Endothelial cell of umbilical vein (primary cell): ENCODE data around the gene THSD1. TPM values are rescaled to one million over a fixed set of nuclear protein-coding genes. Genes with fewer than 3 reads are reported as not detected.

ENCODE experiments used
- BruUV-seq: library from RNA; stranded (reverse); fragments of 400-500 nt; replicated peaks from 2 replicates; lab custom pipeline; 2021; lab: Mats Ljungman, UMichigan
- CTCF ChIA-PET: fragments of 300-600, 350-600 bp; sonication (Branson Sonifier 250); formaldehyde crosslinking; loops from one replicate; lab custom pipeline; 2021; ENCODE audit warnings: antibody characterized with exemption, inconsistent platforms; lab: Charles Lee
- POLR2A ChIA-PET: fragments of 300-600, 350-600 bp; sonication (Branson Sonifier 250); formaldehyde crosslinking; loops from one replicate; lab custom pipeline; 2021; ENCODE audit warnings: antibody characterized with exemption, inconsistent platforms; lab: Charles Lee
- DNase-seq: peaks from one replicate; pipeline ENCODE4 v3.0.0-alpha.2; 2011; ENCODE audit warnings: low read depth, low spot score
- FAIRE-seq: peaks from 2 replicates; lab custom pipeline; 2011; peaks lifted over from hg19 to GRCh38; lab: Jason Lieb, UNC
- H2AFZ ChIP-seq: 2 replicates; pipeline ENCODE4 v1.6.0; 2012; ENCODE audit warnings: low read depth, low read length, control low read depth, inconsistent platforms
- H3K27ac ChIP-seq: 2 replicates; pipeline ENCODE4 v1.5.1; 2011; ENCODE audit warnings: low read depth, mild to moderate bottlenecking, control low read depth, low read length, moderate library complexity; ENCODE audit not compliant: insufficient read depth
- H3K27me3 ChIP-seq, 2 experiments: 2 replicates each; pipeline versions ENCODE4 v1.6.0 to v1.6.1; 2011; ENCODE audit warnings: low read length in 2 of 2, mixed read lengths in 1 of 2; ENCODE audit not compliant: control insufficient read depth in 2 of 2, insufficient read depth in 2 of 2
- H3K36me3 ChIP-seq, 2 experiments: 2 replicates in 1 of 2; 3 replicates in 1 of 2; pipeline ENCODE4 v1.5.1; 2011; ENCODE audit warnings: low read length in 2 of 2, mild to moderate bottlenecking in 1 of 2, moderate library complexity in 1 of 2; ENCODE audit not compliant: control insufficient read depth in 2 of 2, insufficient read depth in 2 of 2; ENCODE audit errors: extremely low read depth in 1 of 2
- H3K4me1 ChIP-seq: 3 replicates; pipeline ENCODE4 v1.5.1; 2011; ENCODE audit warnings: mild to moderate bottlenecking, low read length; ENCODE audit not compliant: control insufficient read depth, insufficient read depth; ENCODE audit errors: extremely low read depth
- H3K4me2 ChIP-seq: 2 replicates; pipeline ENCODE4 v1.6.1; 2011; ENCODE audit warnings: low read length, control low read depth, mixed read lengths; ENCODE audit not compliant: insufficient read depth
- H3K4me3 ChIP-seq, 3 experiments: fragments of 200-600 bp in 1 of 3; sonication (generic), shearing (Covaris generic) in 1 of 3; replicated peaks in 1 of 3; 2 replicates each; pipeline ENCODE4 v1.5.1; 2011 to 2016; ENCODE audit warnings: control low read depth in 3 of 3, low read length in 3 of 3, mild to moderate bottlenecking in 2 of 3, inconsistent platforms in 1 of 3, low read depth in 1 of 3, moderate library complexity in 1 of 3; ENCODE audit not compliant: insufficient read depth in 1 of 3
- H3K79me2 ChIP-seq: 2 replicates; pipeline ENCODE4 v1.6.0; 2012; ENCODE audit warnings: low read length, inconsistent platforms; ENCODE audit not compliant: control insufficient read depth, insufficient read depth
- H3K9ac ChIP-seq: replicated peaks from 2 replicates; pipeline ENCODE3; 2011; ENCODE audit warnings: low read length, control low read depth; ENCODE audit not compliant: insufficient read depth; ENCODE audit errors: extremely low read depth
- H3K9me1 ChIP-seq: replicated peaks from 3 replicates; pipeline ENCODE4 v1.6.0; 2011; ENCODE audit warnings: mild to moderate bottlenecking, low read length; ENCODE audit not compliant: control insufficient read depth, insufficient read depth; ENCODE audit errors: extremely low read depth
- H3K9me3 ChIP-seq: replicated peaks from 2 replicates; pipeline ENCODE4 v1.5.1; 2012; ENCODE audit warnings: low read length, inconsistent platforms; ENCODE audit not compliant: control insufficient read depth, insufficient read depth
- H4K20me1 ChIP-seq: replicated peaks from 2 replicates; pipeline ENCODE3; 2011; ENCODE audit warnings: mild to moderate bottlenecking, low read length; ENCODE audit not compliant: control insufficient read depth, insufficient read depth; ENCODE audit errors: extremely low read depth
- EZH2 ChIP-seq: IDR thresholded peaks from 2 replicates; pipeline ENCODE4 v1.6.1; 2012; ENCODE audit warnings: borderline replicate concordance, low read depth, mild to moderate bottlenecking, moderate library complexity, low read length, inconsistent platforms; ENCODE audit not compliant: severe bottlenecking
- FOS ChIP-seq: IDR thresholded peaks from 2 replicates; pipeline ENCODE4 v1.6.1; 2011; ENCODE audit warnings: mild to moderate bottlenecking, low read length, moderate library complexity, borderline replicate concordance; ENCODE audit not compliant: insufficient read depth
- GATA2 ChIP-seq: IDR thresholded peaks from 2 replicates; pipeline ENCODE4 v1.7.0; 2011; ENCODE audit warnings: low read depth, mild to moderate bottlenecking, moderate library complexity, mixed read lengths, low read length; ENCODE audit not compliant: insufficient read length, insufficient read depth
- JUN ChIP-seq: IDR thresholded peaks from 2 replicates; pipeline ENCODE4 v1.6.1; 2011; ENCODE audit warnings: borderline replicate concordance, low read depth; ENCODE audit not compliant: insufficient read length, insufficient read depth
- MYC ChIP-seq: IDR thresholded peaks from one replicate; pipeline ENCODE4 v1.6.1; 2011; ENCODE audit warnings: mild to moderate bottlenecking, low read depth, low read length
- POLR2A ChIP-seq: IDR thresholded peaks from 2 replicates; pipeline ENCODE4 v1.6.1; 2012; ENCODE audit warnings: low read depth, mild to moderate bottlenecking, control low read depth, low read length
- POLR2AphosphoS5 ChIP-seq: IDR thresholded peaks from 2 replicates; pipeline ENCODE4 v1.6.1; 2012; ENCODE audit warnings: low read depth, mild to moderate bottlenecking, control low read depth, low read length, moderate library complexity; ENCODE audit not compliant: insufficient read depth
- dilution Hi-C: fragments of 300-500 bp; cut with MboI; formaldehyde crosslinking; loops from one replicate; pipeline ENCODE4 v1.15.0; 2019; ENCODE audit warnings: low sequenced_read_pairs; ENCODE audit not compliant: extremely low pct_ligation_motif_present
- intact Hi-C: fragments of 100-400 bp; cut with micrococcal nuclease; formaldehyde crosslinking; loops from one replicate; pipeline ENCODE4 v1.10.0; 2022
- polyA plus RNA-seq, 4 experiments: library from polyadenylated mRNA; depleted of rRNA in 3 of 4; stranded (reverse) in 3 of 4; unstranded in 1 of 4; fragments of >200 nt; gene quantifications; 2 replicates each; pipeline versions ENCODE4 v1.2.1 to v1.2.3, GENCODE V29; 2011 to 2012; ENCODE audit warnings: missing spikeins in 1 of 4
- total RNA-seq: library from RNA; stranded (reverse); gene quantifications from 2 replicates; pipeline ENCODE4 v1.2.3, GENCODE V29; 2021
- TF ChIP-seq, protein P1 (sequence below), 2 donors: IDR thresholded peaks; 1 replicate in 1 of 2; 2 replicates in 1 of 2; pipeline ENCODE4 v1.5.1; 2011; ENCODE audit warnings: low read length in 2 of 2, mild to moderate bottlenecking in 2 of 2, moderate library complexity in 2 of 2, control low read depth in 1 of 2, inconsistent platforms in 1 of 2, low read depth in 1 of 2; ENCODE audit not compliant: insufficient read depth in 1 of 2; ENCODE audit errors: extremely low read depth in 1 of 2
- TF ChIP-seq, protein P2 (sequence below): IDR thresholded peaks from 2 replicates; pipeline ENCODE4 v1.6.1; 2011; ENCODE audit not compliant: insufficient read depth, insufficient read length

The THSD1 gene
- total and polyA plus RNA-seq, 2 donors (not counting 3 experiments of a cell fraction or from before 2014, with no cell fraction given) = 25.4 to 27.6 TPM

DNA sequence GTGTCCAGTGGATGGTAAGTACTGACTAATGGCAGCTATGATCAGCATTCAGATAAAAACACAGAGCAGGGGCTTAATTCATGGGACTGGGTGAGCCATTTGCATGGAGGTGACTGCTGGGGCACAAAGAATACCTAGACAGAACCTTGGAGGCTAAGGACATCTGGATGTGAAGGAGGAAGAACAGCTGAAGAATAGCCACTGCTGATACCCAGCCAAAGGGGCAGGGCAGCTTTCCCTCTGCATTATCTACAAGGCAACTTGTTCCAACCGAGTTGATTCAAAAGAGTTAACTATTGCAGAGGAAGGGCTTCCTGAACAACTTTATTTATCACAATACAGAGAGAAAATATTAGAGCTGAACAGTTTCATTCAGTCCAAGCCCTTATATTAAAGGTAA lies 13.1 kb upstream of the THSD1 start:
- intact Hi-C loops = no loop called here
- BruUV-seq = no TSS peak
- no peak for FAIRE-seq

More for the DNA sequence above, 13.1 kb upstream of the THSD1 start:
- H3K36me3 ChIP-seq = peaks cover 1 to 9% of the 10 kb centered on the region in 2 experiments
- CTCF ChIA-PET = interaction anchor here (1.1 to 1.8 kb wide), 4 partner anchors 9 to 32 kb away, joined by 3 to 7 read pairs (median 5); partner anchors contain the start of gene VPS36
- no peak overlapping the region for H3K9ac ChIP-seq
- H2AFZ ChIP-seq = no peak overlapping the region
- no peak for DNase-seq
- H3K4me3 ChIP-seq = no peak overlapping the region
- no peaks in the 10 kb centered on the region for H3K79me2 ChIP-seq
- no peaks in the 10 kb centered on the region for H4K20me1 ChIP-seq
- no peaks in the 10 kb centered on the region for H3K9me1 ChIP-seq
- H3K4me1 ChIP-seq = peaks cover 17% of the 10 kb centered on the region
- H3K27ac ChIP-seq = no peak overlapping the region
- H3K27me3 ChIP-seq = no peaks in the 10 kb centered on the region
- TF ChIP-seq, protein P1, sequence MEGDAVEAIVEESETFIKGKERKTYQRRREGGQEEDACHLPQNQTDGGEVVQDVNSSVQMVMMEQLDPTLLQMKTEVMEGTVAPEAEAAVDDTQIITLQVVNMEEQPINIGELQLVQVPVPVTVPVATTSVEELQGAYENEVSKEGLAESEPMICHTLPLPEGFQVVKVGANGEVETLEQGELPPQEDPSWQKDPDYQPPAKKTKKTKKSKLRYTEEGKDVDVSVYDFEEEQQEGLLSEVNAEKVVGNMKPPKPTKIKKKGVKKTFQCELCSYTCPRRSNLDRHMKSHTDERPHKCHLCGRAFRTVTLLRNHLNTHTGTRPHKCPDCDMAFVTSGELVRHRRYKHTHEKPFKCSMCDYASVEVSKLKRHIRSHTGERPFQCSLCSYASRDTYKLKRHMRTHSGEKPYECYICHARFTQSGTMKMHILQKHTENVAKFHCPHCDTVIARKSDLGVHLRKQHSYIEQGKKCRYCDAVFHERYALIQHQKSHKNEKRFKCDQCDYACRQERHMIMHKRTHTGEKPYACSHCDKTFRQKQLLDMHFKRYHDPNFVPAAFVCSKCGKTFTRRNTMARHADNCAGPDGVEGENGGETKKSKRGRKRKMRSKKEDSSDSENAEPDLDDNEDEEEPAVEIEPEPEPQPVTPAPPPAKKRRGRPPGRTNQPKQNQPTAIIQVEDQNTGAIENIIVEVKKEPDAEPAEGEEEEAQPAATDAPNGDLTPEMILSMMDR (IDR thresholded peaks at IDR 0.05; ENCODE audit: extremely low read depth in 1 of 2, insufficient read depth in 1 of 2, low read depth in 1 of 2, low read length in 2 of 2) = no peak
- TF ChIP-seq JUN (no peak), POLR2AphosphoS5 (no peak), POLR2A (no peak), FOS (no peak), EZH2 (no peak), GATA2 (no peak), MYC (no peak)
- TF ChIP-seq, protein P2, sequence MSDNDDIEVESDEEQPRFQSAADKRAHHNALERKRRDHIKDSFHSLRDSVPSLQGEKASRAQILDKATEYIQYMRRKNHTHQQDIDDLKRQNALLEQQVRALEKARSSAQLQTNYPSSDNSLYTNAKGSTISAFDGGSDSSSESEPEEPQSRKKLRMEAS = no peak
- dilution Hi-C loops = no loop called here
- POLR2A ChIA-PET = no interaction called here
- no peak overlapping the region for H3K4me2 ChIP-seq
- no peaks in the 10 kb centered on the region for H3K9me3 ChIP-seq
